Activated CD8-positive, alpha-beta memory T cell treated with anti-CD3 and anti-CD28 coated beads, Interleukin-2, amount 50 U/mL, for 48 hours (primary cell): ENCODE results near the gene NAT14.
"Not testable (repeated sequence)": the region's sequence is repeated elsewhere in the genome, so short reads cannot be mapped to it uniquely, and the experiment has no call there.

Experiments
- DNase-seq: peaks from one replicate; pipeline ENCODE4 v3.0.0-alpha.2; 2020

Gene NAT14

GRCh38 chr19:55484593-55485438 is at the start of gene NAT14:
Gene NAT14 (plus strand): TSS chr19:55485188. CDS start chr19:55485709, 521 bp downstream.
- DNase-seq, result peak; percentile 89

- no peak for DNase-seq
Observed at GRCh38 chr19:55436847-55437246, 48.1 kb upstream of the NAT14 start.

GRCh38 chr19:55437410-55437809 is 47.6 kb upstream of the NAT14 start:
- no peak for DNase-seq

- no peak for DNase-seq
Observed at GRCh38 chr19:55439052-55439451, 45.9 kb upstream of the NAT14 start.

- DNase-seq, result peak; percentile 75
Observed at GRCh38 chr19:55440411-55441105, 44.4 kb upstream of the NAT14 start.

GRCh38 chr19:55441319-55441691 is 43.7 kb upstream of the NAT14 start:
- DNase-seq, result peak; percentile 51

- peak; percentile 60 for DNase-seq
Observed at GRCh38 chr19:55441692-55442321, 43.2 kb upstream of the NAT14 start.

- DNase-seq, result peak; percentile 52
Observed at GRCh38 chr19:55442372-55442961, 42.5 kb upstream of the NAT14 start.

- peak; percentile 48 for DNase-seq
Observed at GRCh38 chr19:55443045-55443823, 41.8 kb upstream of the NAT14 start, which contains the start of gene SHISA7. Gene SHISA7 (minus strand): TSS chr19:55443300. CDS start chr19:55442863, 437 bp downstream.

- DNase-seq, result peak; percentile 42
Observed at GRCh38 chr19:55443824-55444480, 41.0 kb upstream of the NAT14 start.

- no peak for DNase-seq
Observed at GRCh38 chr19:55444646-55445045, 40.3 kb upstream of the NAT14 start.

- DNase-seq, result no peak
Observed at GRCh38 chr19:55446060-55446459, 38.9 kb upstream of the NAT14 start.

GRCh38 chr19:55447421-55448174 is 37.4 kb upstream of the NAT14 start:
- DNase-seq, result no peak

GRCh38 chr19:55448175-55448490 is 36.9 kb upstream of the NAT14 start:
- not testable (repeated sequence) for DNase-seq

GRCh38 chr19:55449469-55449868 is 35.5 kb upstream of the NAT14 start:
- DNase-seq, result no peak

- DNase-seq, result no peak
Observed at GRCh38 chr19:55451163-55451964, 33.6 kb upstream of the NAT14 start.

GRCh38 chr19:55451965-55452748 is 32.8 kb upstream of the NAT14 start:
- DNase-seq, result no peak

- peak; percentile 65 for DNase-seq
Observed at GRCh38 chr19:55452749-55453346, 32.1 kb upstream of the NAT14 start.
